Measurements from ENCODE around the gene OSBP2. TPM values are rescaled to one million over a fixed set of nuclear protein-coding genes. Genes with fewer than 3 reads are reported as not detected.
A peak's percentile ranks its signal among the peaks of the same experiment; 100 is the strongest.

Gene OSBP2
- total RNA-seq, 1 experiment from 2014 or later: 8.2 TPM

GRCh38 chr22:30806391-30806861, 111.8 kb downstream of the OSBP2 start:
- peak; percentile 67 for DNase-seq (ENCODE audit: low spot score)

- no peak for DNase-seq (ENCODE audit: low spot score)
Observed at GRCh38 chr22:30809086-30809485, 114.4 kb downstream of the OSBP2 start.

GRCh38 chr22:30810105-30810504, 115.4 kb downstream of the OSBP2 start:
- DNase-seq (ENCODE audit: low spot score): no peak

GRCh38 chr22:30813936-30814335, 119.3 kb downstream of the OSBP2 start:
- no peak for DNase-seq (ENCODE audit: low spot score)

- DNase-seq (ENCODE audit: low spot score): no peak
Observed at GRCh38 chr22:30816413-30816812, 121.7 kb downstream of the OSBP2 start.

- DNase-seq (ENCODE audit: low spot score): no peak
Observed at GRCh38 chr22:30821381-30821780, 126.7 kb downstream of the OSBP2 start.

GRCh38 chr22:30821863-30822215, 127.2 kb downstream of the OSBP2 start:
- no peak for DNase-seq (ENCODE audit: low spot score)

GRCh38 chr22:30822216-30823014, 127.7 kb downstream of the OSBP2 start:
- DNase-seq (ENCODE audit: low spot score): no peak

- no peak for DNase-seq (ENCODE audit: low spot score)
Observed at GRCh38 chr22:30823015-30823370, 128.3 kb downstream of the OSBP2 start.

GRCh38 chr22:30824096-30824495, 129.4 kb downstream of the OSBP2 start:
- DNase-seq (ENCODE audit: low spot score): no peak

GRCh38 chr22:30824711-30825110, 130.0 kb downstream of the OSBP2 start:
- DNase-seq (ENCODE audit: low spot score): no peak

- no peak for DNase-seq (ENCODE audit: low spot score)
Observed at GRCh38 chr22:30825711-30826505, 131.2 kb downstream of the OSBP2 start.

GRCh38 chr22:30826670-30827355, 132.1 kb downstream of the OSBP2 start:
- DNase-seq (ENCODE audit: low spot score): no peak

- no peak for DNase-seq (ENCODE audit: low spot score)
Observed at GRCh38 chr22:30827646-30828045, 133.0 kb downstream of the OSBP2 start.

GRCh38 chr22:30828187-30829155, 133.8 kb downstream of the OSBP2 start:
- DNase-seq (ENCODE audit: low spot score): no peak

GRCh38 chr22:30829901-30830550, 135.4 kb downstream of the OSBP2 start:
- no peak for DNase-seq (ENCODE audit: low spot score)

- DNase-seq (ENCODE audit: low spot score): peak; percentile 32
Observed at GRCh38 chr22:30830907-30831306, 136.2 kb downstream of the OSBP2 start.

GRCh38 chr22:30832407-30832987, 137.8 kb downstream of the OSBP2 start:
- no peak for DNase-seq (ENCODE audit: low spot score)

- DNase-seq (ENCODE audit: low spot score): no peak
Observed at GRCh38 chr22:30833322-30833721, 138.6 kb downstream of the OSBP2 start.

GRCh38 chr22:30837531-30837930, 142.9 kb downstream of the OSBP2 start:
- DNase-seq (ENCODE audit: low spot score): no peak

All from HT-29 (cell line).